ENCODE measurements around the gene GAS2L2. TPM values are rescaled to one million over a fixed set of nuclear protein-coding genes. Genes with fewer than 3 reads are reported as not detected.

GAS2L2 gene
- total RNA-seq, 4 donors from 2014 or later, result not detected

DNA sequence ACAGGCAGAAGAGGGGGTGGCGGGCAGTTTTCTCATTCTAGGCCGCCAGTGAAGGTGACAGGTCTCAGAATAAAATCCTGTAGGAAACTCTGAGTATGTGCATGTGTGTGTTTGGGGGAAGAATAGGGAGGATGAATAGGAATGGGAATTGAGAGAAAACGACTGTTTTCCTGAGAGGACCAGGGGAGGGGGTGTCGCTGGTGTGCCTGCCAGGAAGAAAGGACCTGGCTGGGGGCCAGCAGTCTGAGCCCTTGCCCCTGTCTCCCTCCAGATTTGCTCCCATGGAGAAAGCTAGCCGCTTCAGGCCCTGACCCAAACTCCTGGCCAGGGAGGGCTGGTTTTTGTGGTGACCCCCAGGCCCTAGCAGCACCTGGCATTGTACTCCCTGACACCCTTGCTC, 22.0 kb upstream of the GAS2L2 start:
- Histone ChIP-seq H3K27me3 (no peaks in the 10 kb centered on the region), H3K9me3 (no peaks in the 10 kb centered on the region), H3K36me3 (peaks cover 0 to 8% (median 0%) of the 10 kb centered on the region in 3 donors), H3K4me3 (no peak overlapping the region), H3K4me1 (peaks cover 0 to 26% (median 0%) of the 10 kb centered on the region in 4 donors), H3K27ac (peak overlapping the region in 1 of 4 donors; percentile 62)
- no peak for DNase-seq
- no peak for TF ChIP-seq POLR2A (IDR thresholded peaks at IDR 0.05)
- TF ChIP-seq, protein P1, sequence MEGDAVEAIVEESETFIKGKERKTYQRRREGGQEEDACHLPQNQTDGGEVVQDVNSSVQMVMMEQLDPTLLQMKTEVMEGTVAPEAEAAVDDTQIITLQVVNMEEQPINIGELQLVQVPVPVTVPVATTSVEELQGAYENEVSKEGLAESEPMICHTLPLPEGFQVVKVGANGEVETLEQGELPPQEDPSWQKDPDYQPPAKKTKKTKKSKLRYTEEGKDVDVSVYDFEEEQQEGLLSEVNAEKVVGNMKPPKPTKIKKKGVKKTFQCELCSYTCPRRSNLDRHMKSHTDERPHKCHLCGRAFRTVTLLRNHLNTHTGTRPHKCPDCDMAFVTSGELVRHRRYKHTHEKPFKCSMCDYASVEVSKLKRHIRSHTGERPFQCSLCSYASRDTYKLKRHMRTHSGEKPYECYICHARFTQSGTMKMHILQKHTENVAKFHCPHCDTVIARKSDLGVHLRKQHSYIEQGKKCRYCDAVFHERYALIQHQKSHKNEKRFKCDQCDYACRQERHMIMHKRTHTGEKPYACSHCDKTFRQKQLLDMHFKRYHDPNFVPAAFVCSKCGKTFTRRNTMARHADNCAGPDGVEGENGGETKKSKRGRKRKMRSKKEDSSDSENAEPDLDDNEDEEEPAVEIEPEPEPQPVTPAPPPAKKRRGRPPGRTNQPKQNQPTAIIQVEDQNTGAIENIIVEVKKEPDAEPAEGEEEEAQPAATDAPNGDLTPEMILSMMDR (IDR thresholded peaks at IDR 0.05), result no peak

DNA sequence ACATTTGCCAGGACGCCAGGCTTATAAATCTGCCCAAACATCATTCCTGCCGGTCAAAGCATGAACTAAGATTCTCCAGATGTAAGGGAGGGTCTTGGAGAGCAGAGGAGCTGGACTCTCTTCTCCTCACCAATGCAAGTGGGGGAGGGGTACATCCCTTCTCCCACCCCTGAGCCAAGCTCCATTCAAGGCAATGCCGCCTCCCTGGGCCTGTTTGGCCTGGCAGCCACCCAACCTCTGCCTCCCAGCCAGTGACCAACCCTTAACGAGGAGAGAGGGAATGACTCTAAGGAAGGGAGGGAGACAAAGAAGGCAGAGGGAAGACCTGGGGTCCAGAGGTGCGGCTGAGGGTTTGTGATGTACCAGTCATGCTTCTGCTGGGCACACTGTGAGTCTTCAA, 21.5 kb upstream of the GAS2L2 start:
- Histone ChIP-seq H3K4me3 (no peak overlapping the region), H3K4me1 (peaks cover 0 to 27% (median under 1%) of the 10 kb centered on the region in 4 donors)
- no peak for DNase-seq

DNA sequence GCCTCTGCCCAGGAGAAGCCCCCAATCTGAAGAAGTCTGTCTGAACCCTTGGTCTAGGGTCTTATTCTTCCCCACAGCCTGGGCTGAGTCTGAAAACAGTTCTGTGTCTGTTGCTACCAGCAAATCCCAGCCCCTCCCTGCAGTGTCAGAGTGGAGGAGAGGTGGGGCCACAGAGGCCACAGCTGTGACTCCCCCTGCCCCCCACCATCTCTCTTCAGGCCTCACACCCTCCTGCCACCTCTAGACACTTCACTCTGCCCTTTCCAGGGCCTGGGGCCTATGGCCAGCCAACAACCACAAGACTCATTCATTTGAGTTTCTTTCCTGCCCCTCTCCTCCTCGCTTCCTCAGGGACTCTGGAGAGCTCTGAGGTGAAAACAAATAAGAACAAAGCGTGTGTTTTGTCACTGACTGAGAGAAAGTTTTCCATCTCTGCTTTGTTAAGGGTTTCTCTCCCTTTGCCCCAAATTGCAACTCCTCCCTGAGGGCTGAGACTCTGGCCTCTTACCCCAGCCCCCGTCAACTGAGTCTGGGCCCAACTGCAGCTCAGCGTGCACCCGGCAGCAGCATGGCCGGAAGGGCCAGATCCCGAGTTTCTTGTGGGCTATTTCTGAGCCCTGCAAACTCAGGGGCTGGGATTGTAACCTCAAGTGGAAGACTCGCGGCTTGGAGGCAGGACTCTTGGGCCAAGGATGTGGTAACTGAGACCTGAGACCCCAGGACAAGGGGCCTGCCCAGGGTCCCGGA, 20.8 kb upstream of the GAS2L2 start:
- Histone ChIP-seq H3K4me3 (no peak overlapping the region), H3K27me3 (no peaks in the 10 kb centered on the region), H3K27ac (peak overlapping the region in 1 of 4 donors; percentile 62), H3K4me1 (peaks cover 0 to 32% (median 2%) of the 10 kb centered on the region in 4 donors), H3K36me3 (no peaks in the 10 kb centered on the region), H3K9me3 (no peaks in the 10 kb centered on the region)
- DNase-seq, result no peak
- TF ChIP-seq POLR2A (IDR thresholded peaks at IDR 0.05), result no peak
- TF ChIP-seq, protein P1 (IDR thresholded peaks at IDR 0.05), result no peak

More for the DNA sequence above, 21.5 kb upstream of the GAS2L2 start:
- Histone ChIP-seq H3K27ac (peak overlapping the region in 1 of 4 donors; percentile 62), H3K36me3 (peaks cover 0 to 6% (median 0%) of the 10 kb centered on the region in 3 donors), H3K27me3 (no peaks in the 10 kb centered on the region), H3K9me3 (no peaks in the 10 kb centered on the region)
- TF ChIP-seq, protein P1 (IDR thresholded peaks at IDR 0.05), result no peak
- no peak for TF ChIP-seq POLR2A (IDR thresholded peaks at IDR 0.05)

DNA sequence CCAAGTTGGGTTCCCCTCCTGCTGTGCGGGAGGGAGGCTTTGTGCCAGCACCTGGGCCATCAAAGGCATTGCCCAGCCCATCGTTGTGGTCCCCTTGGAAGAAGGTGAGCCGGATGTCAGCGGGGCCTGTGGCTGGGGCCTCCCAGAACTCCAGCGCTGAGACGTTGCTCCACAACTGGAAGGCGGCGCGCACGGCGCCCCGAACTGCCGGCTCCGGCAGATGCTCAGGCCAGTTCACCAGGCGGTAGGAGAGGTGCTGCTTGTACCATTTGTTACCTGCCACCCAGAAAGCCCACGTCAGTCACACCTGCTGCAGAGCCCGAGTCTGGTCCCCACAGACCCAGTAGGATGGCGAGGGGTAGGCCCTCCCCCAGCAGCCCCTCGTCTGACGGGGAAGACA, 20.1 kb upstream of the GAS2L2 start:
- Histone ChIP-seq H3K9me3 (no peaks in the 10 kb centered on the region), H3K4me3 (no peak overlapping the region), H3K27ac (peak overlapping the region in 1 of 4 donors; percentile 62), H3K27me3 (no peaks in the 10 kb centered on the region), H3K36me3 (no peaks in the 10 kb centered on the region), H3K4me1 (peaks cover 0 to 38% (median 2%) of the 10 kb centered on the region in 4 donors)
- DNase-seq, result no peak
- TF ChIP-seq, protein P1 (IDR thresholded peaks at IDR 0.05), result no peak
- no peak for TF ChIP-seq POLR2A (IDR thresholded peaks at IDR 0.05)

DNA sequence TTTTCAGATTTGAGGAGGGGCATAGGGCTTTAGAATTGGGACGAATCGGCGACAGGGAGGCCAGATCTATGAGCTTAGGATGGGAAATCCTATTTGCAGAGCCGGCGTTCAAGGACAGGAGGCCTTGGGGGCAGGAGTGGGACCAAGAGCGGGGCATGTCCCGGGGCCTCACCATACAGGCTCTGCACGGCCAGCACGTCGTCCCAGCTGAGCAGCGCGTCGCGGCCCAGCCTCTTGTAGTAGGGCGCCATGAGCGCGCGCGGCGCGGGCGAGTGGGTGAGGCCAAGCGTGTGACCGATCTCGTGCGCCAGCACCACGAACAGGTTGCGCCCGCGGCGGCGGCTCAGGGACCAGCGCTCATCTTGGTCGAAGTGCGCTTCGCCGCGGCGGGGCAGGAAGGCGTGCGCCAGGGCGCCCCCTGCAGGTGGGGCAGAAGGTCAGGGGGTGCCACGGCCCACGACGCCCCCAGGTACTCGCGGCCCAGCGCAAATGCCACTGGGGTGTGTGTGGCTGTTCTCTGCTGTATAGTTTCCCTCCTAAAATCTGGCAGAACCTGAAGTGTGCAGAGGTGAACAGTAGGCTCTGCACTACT, 17.0 kb upstream of the GAS2L2 start:
- no peak overlapping the region for H3K27ac ChIP-seq
- H3K27me3 ChIP-seq, result no peaks in the 10 kb centered on the region
- no peaks in the 10 kb centered on the region for H3K36me3 ChIP-seq
- no peak for DNase-seq
- H3K4me3 ChIP-seq, result no peak overlapping the region
- H3K9me3 ChIP-seq, result no peaks in the 10 kb centered on the region
- peaks cover 0 to 34% (median 2%) of the 10 kb centered on the region in 4 donors for H3K4me1 ChIP-seq
- TF ChIP-seq, protein P1 (IDR thresholded peaks at IDR 0.05), result peak in 1 of 6 experiments; percentile 4
- no peak for TF ChIP-seq POLR2A (IDR thresholded peaks at IDR 0.05)
